ENCODE measurements around the gene SLC66A2.
"Not testable (repeated sequence)": the region's sequence is repeated elsewhere in the genome, so short reads cannot be mapped to it uniquely, and the experiment has no call there.

Gene SLC66A2

GRCh38 chr18:79868811-79869541 is 82.5 kb downstream of the SLC66A2 start:
- no peak for DNase-seq (ENCODE audit: low read depth, low spot score)

DNA sequence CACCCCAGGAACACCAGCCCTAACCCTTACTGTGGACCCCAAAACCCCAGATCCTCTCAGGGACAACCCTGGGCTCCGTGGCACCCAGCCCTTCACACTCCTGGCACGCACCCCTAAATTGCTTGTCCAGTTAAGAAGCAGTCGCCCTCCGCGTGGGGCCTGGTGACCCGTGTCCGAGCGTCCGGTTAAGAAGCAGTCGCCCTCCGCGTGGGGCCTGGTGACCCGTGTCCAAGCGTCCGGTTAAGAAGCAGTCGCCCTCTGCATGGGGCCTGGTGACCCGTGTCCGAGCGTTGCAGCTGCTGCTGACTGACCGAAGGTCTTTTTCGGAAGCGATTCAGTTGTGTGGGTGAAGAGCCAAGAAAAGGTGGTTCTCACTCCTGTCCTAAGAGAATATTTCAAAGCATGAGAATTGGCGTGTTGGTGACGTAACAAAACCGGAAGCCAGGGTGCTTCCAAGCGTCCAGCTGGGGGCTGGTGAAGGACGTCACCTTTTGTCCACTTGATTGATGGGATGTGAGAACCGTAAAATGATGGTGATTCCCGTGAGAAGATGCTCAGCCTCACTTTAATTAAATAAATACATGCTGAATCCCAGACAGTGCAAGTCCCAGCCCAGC is 83.2 kb downstream of the SLC66A2 start:
- no peak for DNase-seq (ENCODE audit: low read depth, low spot score)

DNA sequence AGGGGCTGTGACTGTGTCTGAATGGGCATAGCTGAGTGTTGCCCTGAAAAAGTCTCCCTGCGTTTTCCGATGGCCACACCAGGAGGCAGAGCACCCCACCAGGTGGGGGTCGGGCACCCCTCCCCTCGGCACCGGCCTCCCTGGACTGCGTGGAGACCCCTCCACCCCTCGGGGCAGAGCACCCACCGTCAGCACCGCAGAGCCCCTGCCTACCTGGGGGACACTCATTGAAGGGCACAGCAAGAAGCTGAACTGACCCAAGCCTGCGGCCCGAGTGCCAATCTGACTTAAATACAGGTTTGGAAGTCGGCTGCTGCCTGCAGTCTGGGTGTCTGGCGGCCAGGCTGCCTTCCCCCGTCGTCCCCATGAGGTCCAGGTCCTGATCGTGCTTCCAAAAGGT is 83.8 kb downstream of the SLC66A2 start:
- no peak for DNase-seq (ENCODE audit: low read depth, low spot score)

GRCh38 chr18:79866889-79867574 is 84.4 kb downstream of the SLC66A2 start:
- no peak for DNase-seq (ENCODE audit: low read depth, low spot score)

DNA sequence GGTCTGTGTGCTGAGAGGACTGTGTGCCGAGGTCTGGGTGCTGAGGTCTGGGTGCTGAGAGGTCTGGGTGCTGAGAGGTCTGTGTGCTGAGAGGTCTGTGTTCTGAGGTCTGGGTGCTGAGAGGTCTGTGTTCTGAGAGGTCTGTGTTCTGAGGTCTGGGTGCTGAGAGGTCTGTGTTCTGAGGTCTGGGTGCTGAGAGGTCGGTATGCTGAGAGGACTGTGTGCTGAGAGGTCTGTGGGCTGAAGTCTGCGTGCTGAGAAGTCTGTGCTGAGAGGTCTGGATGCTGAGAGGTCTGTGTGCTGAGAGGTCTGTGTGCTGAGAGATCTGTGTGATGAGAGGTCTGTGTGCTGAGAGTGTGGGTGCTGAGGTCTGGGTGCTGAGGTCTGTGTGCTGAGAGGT is 85.5 kb downstream of the SLC66A2 start:
- DNase-seq (ENCODE audit: low read depth, low spot score), result not testable (repeated sequence)

GRCh38 chr18:79864955-79865354 is 86.5 kb downstream of the SLC66A2 start:
- DNase-seq (ENCODE audit: low read depth, low spot score), result not testable (repeated sequence)

DNA sequence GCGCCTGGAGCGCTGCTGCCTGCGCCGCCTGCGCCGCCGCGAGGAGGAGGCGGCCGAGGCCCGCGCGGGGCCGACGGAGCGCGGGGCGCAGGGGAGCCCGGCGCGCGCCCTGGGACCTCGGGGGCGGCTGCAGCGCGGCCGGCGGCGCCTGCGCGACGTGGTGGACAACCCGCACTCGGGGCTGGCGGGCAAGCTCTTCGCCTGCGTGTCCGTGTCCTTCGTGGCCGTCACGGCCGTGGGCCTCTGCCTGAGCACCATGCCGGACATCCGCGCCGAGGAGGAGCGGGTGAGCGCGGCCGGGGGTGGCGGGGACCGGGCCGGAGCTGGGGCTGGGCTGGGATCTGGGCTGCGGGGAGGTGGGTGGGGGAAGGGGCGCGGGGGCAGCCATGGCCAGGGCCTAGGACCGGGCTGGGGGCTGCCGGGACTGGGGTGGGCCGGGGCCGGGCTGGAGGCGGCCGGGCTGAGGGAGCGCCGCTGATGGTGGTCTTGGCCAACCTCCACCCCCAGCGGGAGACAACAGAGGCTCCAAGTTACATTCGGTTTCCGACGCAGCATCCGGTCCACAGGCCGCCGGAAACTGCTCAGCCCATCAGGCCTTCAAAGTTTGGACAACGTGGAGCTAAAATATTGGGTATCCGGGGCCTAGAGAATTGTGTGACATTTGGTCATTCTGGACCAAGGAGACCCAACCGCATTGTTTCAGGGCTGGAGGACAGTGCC is 87.3 kb downstream of the SLC66A2 start:
- no peak for DNase-seq (ENCODE audit: low read depth, low spot score)

GRCh38 chr18:79863161-79864005 is 88.1 kb downstream of the SLC66A2 start:
- no peak for DNase-seq (ENCODE audit: low read depth, low spot score)

- DNase-seq (ENCODE audit: low read depth, low spot score), result no peak
Observed at GRCh38 chr18:79862562-79862961, 88.9 kb downstream of the SLC66A2 start.

DNA sequence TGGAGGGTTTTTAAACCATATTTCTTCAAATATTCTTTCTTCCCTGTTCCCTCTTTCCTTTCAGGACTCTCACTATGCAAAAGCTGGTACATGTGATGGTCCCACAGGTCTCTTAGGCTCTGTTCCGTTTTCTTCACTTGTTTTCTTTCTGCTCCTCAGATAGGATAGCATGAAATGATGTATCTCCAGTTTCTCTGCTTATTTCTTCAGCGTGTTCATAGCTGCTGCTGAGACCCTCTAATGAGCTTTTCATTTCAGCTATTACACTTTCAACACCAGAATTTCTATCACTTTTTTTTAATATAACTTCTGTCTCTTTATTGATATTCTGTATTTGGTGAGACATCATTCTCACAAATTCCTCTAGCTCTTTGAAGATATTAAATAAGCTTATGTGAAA is 89.8 kb downstream of the SLC66A2 start:
- no peak for DNase-seq (ENCODE audit: low read depth, low spot score)

DNA sequence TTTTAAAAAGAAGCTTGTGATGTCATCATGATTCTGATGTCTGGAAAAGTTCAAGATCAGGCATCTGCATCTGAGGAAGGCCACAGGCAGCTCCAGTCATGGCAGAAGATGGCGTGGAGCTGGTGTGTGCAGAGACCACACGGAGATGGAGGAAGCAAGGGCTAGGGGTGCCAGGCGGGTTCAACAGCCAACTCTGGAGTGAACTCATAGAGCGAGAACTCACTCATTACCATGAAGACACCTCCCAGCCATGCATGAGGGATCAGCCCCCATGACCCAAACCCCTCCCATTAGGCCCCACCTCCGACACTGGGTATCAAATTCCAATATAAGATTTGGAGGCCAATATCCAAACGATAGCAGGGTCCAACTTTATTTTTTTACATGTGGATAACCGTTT is 92.1 kb downstream of the SLC66A2 start:
- DNase-seq (ENCODE audit: low read depth, low spot score), result no peak

DNA sequence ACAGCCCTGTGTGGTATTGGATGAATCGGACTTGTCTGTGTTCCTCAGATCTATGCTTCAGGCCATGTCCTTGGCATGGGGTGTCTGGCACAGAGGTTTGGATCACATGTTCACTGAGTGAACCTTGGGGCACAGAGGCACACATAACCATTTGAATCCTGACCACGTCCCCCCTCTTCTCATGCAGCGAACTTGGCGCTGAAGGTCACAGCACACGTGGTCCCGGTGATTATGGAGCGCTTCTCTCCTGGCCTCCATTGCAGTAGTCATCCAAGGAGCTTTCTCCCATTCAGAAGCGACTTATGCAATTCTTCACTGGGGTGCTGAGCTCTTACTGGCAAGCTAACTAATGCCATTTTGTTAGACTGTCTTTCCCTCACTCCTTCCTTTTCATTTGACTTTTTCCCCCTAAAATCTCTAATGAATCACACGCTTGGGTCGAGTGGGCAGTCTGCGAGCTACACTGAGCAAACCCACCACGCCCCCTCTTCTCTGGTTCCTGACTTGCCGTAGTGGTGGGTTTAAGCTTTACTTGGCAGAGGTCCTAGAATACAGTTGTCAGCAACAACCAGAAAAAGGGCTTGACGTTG is 94.3 kb downstream of the SLC66A2 start:
- DNase-seq (ENCODE audit: low read depth, low spot score), result peak; percentile 61

DNA sequence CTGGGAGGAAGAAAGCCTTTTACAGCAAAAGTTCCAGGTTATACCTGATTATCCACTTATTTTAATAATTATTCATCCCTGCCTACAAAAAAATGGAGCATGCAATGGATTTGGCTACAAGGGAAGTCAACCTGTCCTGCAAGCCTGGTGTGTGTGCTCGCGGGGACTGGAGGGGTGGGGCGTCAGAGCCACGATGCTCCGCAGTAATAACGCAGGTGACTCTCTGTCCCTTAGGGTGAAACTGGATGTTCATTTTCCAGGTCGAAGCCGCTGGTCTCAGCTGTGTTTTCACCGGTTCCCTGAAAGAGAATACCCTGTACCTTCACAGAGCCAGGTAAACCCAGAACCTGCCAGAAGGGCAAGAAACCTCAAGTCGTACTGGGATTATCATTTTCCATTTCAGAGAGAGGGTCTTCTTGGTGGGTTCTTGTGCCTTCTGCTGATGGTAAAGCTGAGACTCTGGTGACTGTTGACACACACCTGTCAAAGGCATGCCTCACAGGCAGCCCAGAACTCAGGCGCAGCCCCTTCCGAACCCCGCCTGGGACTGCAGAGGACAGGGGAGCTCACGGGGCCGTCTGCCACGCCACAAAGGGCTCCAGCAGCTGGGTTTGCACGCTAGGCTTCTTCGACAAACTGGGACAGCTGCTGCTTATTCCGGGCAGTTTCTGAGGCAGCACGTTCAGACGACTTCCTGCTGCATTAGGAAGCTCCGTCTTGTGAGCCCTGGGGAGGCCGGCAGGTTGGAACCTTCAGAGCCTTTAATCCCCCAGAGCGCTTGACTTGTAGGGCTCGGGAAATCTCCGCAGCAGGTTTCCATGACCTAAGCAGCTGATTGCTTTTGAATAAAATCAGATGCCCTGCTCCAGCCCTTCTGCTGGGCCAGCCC is 95.1 kb downstream of the SLC66A2 start:
- peak; percentile 25 for DNase-seq (ENCODE audit: low read depth, low spot score)

DNA sequence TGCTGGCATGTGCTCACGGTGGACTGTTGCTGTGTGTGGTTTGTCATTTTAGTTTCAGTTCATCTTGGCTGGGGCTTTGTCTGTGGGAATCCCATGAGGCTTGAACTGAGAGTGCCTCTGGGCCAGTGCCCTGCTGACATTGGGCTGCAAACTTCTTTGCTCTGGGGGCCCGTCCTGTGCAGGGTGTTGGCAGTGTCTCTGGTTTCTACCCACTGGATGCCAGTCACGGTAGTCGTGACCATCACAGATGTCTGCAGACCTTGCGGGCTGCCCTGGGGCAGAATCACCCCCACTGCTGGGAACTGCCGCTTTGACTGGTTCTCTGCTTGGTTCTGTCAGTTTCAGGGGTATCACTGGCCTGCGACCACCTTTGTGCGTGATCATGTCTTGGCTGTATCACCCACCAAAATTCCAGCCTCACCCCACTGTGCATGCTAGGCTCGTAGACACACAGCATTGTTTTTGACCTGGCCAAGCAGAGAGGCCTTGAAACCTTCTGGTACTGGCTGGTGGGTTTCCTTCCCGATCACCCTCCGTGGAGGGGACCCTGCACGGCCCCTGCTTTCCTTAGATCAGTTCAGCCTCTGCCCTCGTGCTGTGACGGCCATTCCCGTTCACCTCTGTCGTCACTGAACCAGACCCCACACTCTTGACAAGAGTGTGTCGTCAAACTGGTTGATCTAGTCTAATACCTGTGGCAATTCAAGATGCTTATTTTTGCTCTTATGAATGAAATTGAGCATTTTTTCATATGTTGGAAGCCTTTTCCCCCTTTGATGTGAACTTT is 96.1 kb downstream of the SLC66A2 start:
- DNase-seq (ENCODE audit: low read depth, low spot score), result no peak

- no peak for DNase-seq (ENCODE audit: low read depth, low spot score)
Observed at GRCh38 chr18:79853993-79854364, 97.5 kb downstream of the SLC66A2 start.

DNA sequence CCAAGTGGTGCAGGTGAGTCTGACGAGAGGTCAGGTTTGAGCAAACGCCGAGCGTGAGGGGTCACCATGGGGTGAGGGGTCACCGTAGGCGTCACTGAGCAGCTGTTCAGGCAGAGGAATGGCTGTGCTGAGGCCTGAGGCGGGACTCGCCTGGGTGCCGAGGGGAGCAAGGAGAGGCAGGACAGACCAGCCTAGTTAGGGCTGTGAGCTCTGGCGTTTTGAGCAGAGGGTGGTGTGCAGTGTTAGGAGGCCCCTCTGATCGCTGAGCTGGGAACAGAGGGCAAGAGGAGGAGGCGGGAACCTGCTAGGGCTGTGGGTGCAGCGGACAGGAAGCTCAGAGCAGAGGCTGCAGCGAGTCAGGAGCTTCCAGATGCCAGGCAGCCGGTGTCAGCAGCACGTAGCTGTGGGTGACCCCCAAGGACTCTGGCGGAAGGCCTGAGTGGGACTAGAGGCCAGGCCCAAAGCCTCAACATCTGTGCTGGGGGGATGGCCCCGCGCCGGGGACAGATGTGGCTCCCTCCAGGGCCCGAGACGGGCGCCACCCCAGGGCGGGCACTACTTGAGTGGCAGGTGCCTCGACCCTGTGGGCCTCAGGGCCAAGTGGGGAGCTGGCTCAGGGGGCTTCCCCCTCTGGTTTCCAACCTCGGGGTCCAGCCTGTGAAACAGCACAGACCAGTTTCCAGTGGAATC is 98.0 kb downstream of the SLC66A2 start:
- no peak for DNase-seq (ENCODE audit: low read depth, low spot score)

- DNase-seq (ENCODE audit: low read depth, low spot score), result no peak
Observed at GRCh38 chr18:79852561-79853302, 98.7 kb downstream of the SLC66A2 start.

Measured in astrocyte of the hippocampus (primary cell).